Bronchial epithelial cell (primary cell): ENCODE measurements around the gene DAAM2. TPM values are rescaled to one million over a fixed set of nuclear protein-coding genes. Genes with fewer than 3 reads are reported as not detected.

ENCODE experiments used
- DNase-seq: peaks from one replicate; pipeline ENCODE4 v3.0.0-alpha.2; 2010; ENCODE audit warnings: low read depth
- FAIRE-seq: peaks from 2 replicates; lab custom pipeline; 2011; peaks lifted over from hg19 to GRCh38; lab: Jason Lieb, UNC
- H3K27me3 ChIP-seq: 2 replicates; pipeline ENCODE4 v1.5.1; 2011; ENCODE audit warnings: low read length; ENCODE audit not compliant: control insufficient read depth, insufficient read depth
- H3K36me3 ChIP-seq: 2 replicates; pipeline ENCODE4 v1.5.1; 2011; ENCODE audit warnings: low read length; ENCODE audit not compliant: control insufficient read depth, insufficient read depth
- H3K4me3 ChIP-seq: 2 replicates; pipeline ENCODE4 v1.5.1; 2011; ENCODE audit warnings: mild to moderate bottlenecking, low read depth, low read length, control low read depth
- total RNA-seq: library from RNA; depleted of rRNA; stranded (reverse); fragments of >200 nt; gene quantifications from 2 replicates; pipeline ENCODE4 v1.2.1, GENCODE V29; 2014
- TF ChIP-seq, protein P1 (sequence below): IDR thresholded peaks from 2 replicates; pipeline ENCODE4 v1.5.1; 2011; ENCODE audit warnings: mild to moderate bottlenecking, moderate library complexity, low read length, control low read depth, inconsistent platforms; ENCODE audit not compliant: insufficient read depth, severe bottlenecking

Gene DAAM2
- total RNA-seq, 1 donor from 2014 or later: under 0.01 TPM

DNA sequence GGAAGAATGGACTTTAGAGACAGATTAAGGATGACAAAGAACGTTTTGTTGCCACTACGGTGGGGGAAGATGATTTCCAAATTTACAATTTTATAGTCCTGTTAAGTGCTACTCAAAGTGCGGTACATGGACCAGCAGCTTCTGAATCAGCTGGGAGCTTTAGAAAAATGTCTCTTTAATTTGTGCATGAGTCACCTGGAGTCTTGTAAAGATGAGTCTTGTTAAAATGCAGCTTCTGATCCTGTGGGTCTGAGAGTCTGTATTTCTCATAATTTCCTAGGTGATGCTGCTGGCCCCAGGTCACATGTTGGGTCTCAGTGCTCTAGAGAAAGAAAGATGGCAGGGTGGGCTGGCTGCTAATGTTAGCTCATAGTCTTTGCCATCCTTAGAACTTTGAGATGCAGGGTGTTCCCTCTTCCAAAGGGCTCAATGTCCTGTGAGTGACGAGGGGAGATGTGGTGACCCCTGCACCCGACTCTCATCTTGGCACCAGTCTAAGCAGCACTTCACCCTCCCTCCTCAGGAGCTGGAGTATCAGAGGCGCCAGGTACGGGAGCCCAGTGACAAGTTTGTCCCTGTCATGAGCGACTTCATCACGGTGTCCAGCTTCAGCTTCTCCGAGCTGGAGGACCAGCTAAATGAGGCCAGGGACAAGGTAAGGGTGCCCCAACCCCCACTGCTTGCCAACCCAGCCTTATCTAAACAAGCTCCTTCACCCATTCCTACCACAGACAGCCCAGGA is 107.5 kb downstream of the DAAM2 start:
- H3K27me3 ChIP-seq: peaks cover 4% of the 10 kb centered on the region
- H3K36me3 ChIP-seq: no peaks in the 10 kb centered on the region
- no peak for DNase-seq
- no peak for FAIRE-seq
- no peak overlapping the region for H3K4me3 ChIP-seq
- TF ChIP-seq, protein P1, sequence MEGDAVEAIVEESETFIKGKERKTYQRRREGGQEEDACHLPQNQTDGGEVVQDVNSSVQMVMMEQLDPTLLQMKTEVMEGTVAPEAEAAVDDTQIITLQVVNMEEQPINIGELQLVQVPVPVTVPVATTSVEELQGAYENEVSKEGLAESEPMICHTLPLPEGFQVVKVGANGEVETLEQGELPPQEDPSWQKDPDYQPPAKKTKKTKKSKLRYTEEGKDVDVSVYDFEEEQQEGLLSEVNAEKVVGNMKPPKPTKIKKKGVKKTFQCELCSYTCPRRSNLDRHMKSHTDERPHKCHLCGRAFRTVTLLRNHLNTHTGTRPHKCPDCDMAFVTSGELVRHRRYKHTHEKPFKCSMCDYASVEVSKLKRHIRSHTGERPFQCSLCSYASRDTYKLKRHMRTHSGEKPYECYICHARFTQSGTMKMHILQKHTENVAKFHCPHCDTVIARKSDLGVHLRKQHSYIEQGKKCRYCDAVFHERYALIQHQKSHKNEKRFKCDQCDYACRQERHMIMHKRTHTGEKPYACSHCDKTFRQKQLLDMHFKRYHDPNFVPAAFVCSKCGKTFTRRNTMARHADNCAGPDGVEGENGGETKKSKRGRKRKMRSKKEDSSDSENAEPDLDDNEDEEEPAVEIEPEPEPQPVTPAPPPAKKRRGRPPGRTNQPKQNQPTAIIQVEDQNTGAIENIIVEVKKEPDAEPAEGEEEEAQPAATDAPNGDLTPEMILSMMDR: no peak

DNA sequence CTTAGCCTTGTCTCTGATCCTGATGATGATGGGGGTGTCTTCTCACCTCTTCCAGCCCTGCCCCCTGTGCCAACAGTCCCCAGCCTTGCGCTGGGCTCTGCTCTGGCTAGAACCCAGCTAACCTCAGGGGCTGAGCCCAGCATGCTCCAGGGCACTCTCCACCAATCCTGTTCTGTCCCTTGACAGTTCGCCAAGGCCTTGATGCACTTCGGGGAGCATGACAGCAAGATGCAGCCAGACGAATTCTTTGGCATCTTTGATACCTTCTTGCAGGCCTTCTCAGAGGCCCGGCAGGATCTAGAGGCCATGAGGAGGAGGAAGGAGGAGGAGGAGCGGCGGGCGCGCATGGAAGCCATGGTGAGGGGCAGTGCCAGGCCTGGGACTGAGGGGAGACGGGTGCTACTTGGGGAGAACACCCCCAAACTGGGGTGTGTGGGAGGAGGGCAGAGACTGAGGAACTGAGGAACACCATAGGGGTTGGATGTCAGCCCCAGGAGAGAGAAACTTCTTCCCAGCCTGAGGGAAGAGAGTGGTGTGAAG is 109.0 kb downstream of the DAAM2 start:
- Histone ChIP-seq H3K36me3 (no peaks in the 10 kb centered on the region), H3K27me3 (peaks cover 4% of the 10 kb centered on the region), H3K4me3 (no peak overlapping the region)
- TF ChIP-seq, protein P1: no peak
- no peak for DNase-seq
- no peak for FAIRE-seq

GRCh38 chr6:39901670-39902069 is 109.5 kb downstream of the DAAM2 start:
- DNase-seq: no peak
- Histone ChIP-seq H3K27me3 (peaks cover 4% of the 10 kb centered on the region), H3K4me3 (no peak overlapping the region), H3K36me3 (no peaks in the 10 kb centered on the region)
- no peak for FAIRE-seq
- TF ChIP-seq, protein P1: no peak

DNA sequence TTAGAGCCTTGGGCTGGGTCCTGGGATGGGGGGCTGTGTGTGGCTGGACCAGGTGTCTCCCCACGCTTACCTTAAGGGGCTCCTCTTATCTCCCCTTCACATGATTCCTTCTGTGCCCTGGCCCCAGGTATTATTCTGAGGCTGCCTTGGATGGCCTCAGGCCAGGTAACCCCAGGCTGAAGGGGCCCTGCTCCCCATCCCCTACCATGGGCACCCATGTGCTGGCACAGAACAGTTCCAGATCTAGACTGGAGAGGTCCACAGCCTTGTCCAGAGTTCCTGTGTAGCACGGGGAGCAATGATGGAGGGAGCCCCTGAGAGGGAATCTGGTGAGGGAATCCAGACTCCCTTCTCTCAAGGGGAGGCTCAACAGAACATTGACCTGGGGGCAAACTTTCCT is 110.0 kb downstream of the DAAM2 start:
- Histone ChIP-seq H3K4me3 (no peak overlapping the region), H3K36me3 (no peaks in the 10 kb centered on the region), H3K27me3 (peaks cover 4% of the 10 kb centered on the region)
- FAIRE-seq (peak; percentile 7), DNase-seq (no peak)
- TF ChIP-seq, protein P1: no peak

- TF ChIP-seq, protein P1: no peak
- Histone ChIP-seq H3K4me3 (no peak overlapping the region), H3K27me3 (peaks cover 2% of the 10 kb centered on the region), H3K36me3 (no peaks in the 10 kb centered on the region)
- DNase-seq: no peak
- no peak for FAIRE-seq
These were observed 110.8 kb downstream of the DAAM2 start for GRCh38 chr6:39902786-39903465.
